Epidermal melanocyte (primary cell): ENCODE data around the gene MRTFB.

Experiments
- DNase-seq: peaks from one replicate; pipeline ENCODE4 v3.0.0; 2011; ENCODE audit warnings: low spot score; ENCODE audit not compliant: insufficient read length

MRTFB gene

GRCh38 chr16:14131774-14132695 is 60.9 kb downstream of the MRTFB start:
- no peak for DNase-seq

GRCh38 chr16:14132696-14133048 is 61.6 kb downstream of the MRTFB start:
- DNase-seq = no peak

GRCh38 chr16:14133907-14134306 is 62.8 kb downstream of the MRTFB start:
- no peak for DNase-seq

GRCh38 chr16:14135704-14136103 is 64.6 kb downstream of the MRTFB start:
- DNase-seq = no peak

- no peak for DNase-seq
These were observed 68.8 kb downstream of the MRTFB start for GRCh38 chr16:14139872-14140271.

GRCh38 chr16:14140923-14141322 is 69.8 kb downstream of the MRTFB start:
- DNase-seq = no peak

- no peak for DNase-seq
These were observed 75.3 kb downstream of the MRTFB start for GRCh38 chr16:14146445-14146844.

GRCh38 chr16:14148016-14148415 is 76.9 kb downstream of the MRTFB start:
- no peak for DNase-seq

GRCh38 chr16:14148569-14148968 is 77.5 kb downstream of the MRTFB start:
- no peak for DNase-seq

- DNase-seq = no peak
These were observed 79.7 kb downstream of the MRTFB start for GRCh38 chr16:14150796-14151195.

- DNase-seq = no peak
These were observed 80.3 kb downstream of the MRTFB start for GRCh38 chr16:14151256-14152030.

GRCh38 chr16:14155572-14156190 is 84.6 kb downstream of the MRTFB start:
- DNase-seq = no peak

- no peak for DNase-seq
These were observed 94.0 kb downstream of the MRTFB start for GRCh38 chr16:14164916-14165662.

GRCh38 chr16:14168146-14168545 is 97.0 kb downstream of the MRTFB start:
- no peak for DNase-seq

- no peak for DNase-seq
These were observed 101.2 kb downstream of the MRTFB start for GRCh38 chr16:14172200-14172809.

- no peak for DNase-seq
These were observed 104.0 kb downstream of the MRTFB start for GRCh38 chr16:14175086-14175485.

- no peak for DNase-seq
These were observed 106.6 kb downstream of the MRTFB start for GRCh38 chr16:14177704-14178103.

GRCh38 chr16:14179116-14179515 is 108.0 kb downstream of the MRTFB start:
- DNase-seq = no peak

GRCh38 chr16:14180481-14180944 is 109.4 kb downstream of the MRTFB start:
- no peak for DNase-seq

- no peak for DNase-seq
These were observed 110.4 kb downstream of the MRTFB start for GRCh38 chr16:14181371-14182050.
